Left ventricle myocardium superior (tissue), 1 donor: ENCODE results near the gene LRRTM4. TPM values are rescaled to one million over a fixed set of nuclear protein-coding genes. Genes with fewer than 3 reads are reported as not detected.

Experiments used
- ATAC-seq: fragments of 200-7000 bp; cut with Tn5 transposase; one replicate; pipeline ENCODE4 v1.9.1; 2020; ENCODE audit warnings: mild to moderate bottlenecking, moderate library complexity
- DNase-seq: peaks from one replicate; pipeline ENCODE4 v3.0.0-alpha.2; 2020
- intact Hi-C: fragments of 100-400 bp; cut with micrococcal nuclease; formaldehyde crosslinking; loops from one replicate; pipeline ENCODE4 v1.11.0; 2022
- total RNA-seq: library from RNA; stranded (reverse); fragmentation: NEBNext Ultra II Directional; extraction: Animal tissue kit (Norgen Biotek cat#: 25700); gene quantifications from one replicate; pipeline ENCODE4 v1.2.1, GENCODE V29; 2021
- donor health status: DM: no; HTN: yes; CAD: no; lungs with severe emphysema.

Gene LRRTM4
- total RNA-seq, 1 donor from 2014 or later: 0.69 TPM

GRCh38 chr2:77348821-77349220 lies 173.4 kb downstream of the LRRTM4 start:
- DNase-seq (no peak), ATAC-seq (no peak)
- intact Hi-C loops: no loop called here

GRCh38 chr2:77336013-77336412 lies 186.2 kb downstream of the LRRTM4 start:
- DNase-seq (no peak), ATAC-seq (no peak)
- intact Hi-C loops: no loop called here

- DNase-seq (no peak), ATAC-seq (no peak)
- intact Hi-C loops: no loop called here
Observed at GRCh38 chr2:77328134-77328931, 193.8 kb downstream of the LRRTM4 start.

DNA sequence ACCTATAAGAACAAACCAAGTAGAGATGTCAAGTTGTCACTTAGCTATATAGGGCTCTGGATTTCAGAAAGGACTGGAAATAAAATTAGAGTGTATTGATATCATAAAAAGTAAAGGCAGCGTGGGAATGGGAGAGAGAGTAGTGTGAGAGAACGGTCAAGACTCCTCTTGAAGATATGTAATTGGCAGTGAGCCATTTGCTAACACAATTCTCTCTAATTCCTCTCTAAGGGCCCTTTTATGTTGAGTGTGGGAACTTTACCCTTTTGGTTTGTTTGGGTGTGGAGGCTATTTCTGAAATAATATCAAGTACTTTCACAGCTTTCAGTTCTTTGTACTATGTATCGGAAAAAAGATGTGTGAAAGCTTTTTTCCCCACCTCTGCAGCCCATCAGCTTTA lies 196.8 kb downstream of the LRRTM4 start:
- intact Hi-C loops: no loop called here
- ATAC-seq: no peak
- DNase-seq: no peak

- DNase-seq: no peak
- ATAC-seq: no peak
- intact Hi-C loops: no loop called here
Observed at GRCh38 chr2:77322431-77322830, 199.7 kb downstream of the LRRTM4 start.

DNA sequence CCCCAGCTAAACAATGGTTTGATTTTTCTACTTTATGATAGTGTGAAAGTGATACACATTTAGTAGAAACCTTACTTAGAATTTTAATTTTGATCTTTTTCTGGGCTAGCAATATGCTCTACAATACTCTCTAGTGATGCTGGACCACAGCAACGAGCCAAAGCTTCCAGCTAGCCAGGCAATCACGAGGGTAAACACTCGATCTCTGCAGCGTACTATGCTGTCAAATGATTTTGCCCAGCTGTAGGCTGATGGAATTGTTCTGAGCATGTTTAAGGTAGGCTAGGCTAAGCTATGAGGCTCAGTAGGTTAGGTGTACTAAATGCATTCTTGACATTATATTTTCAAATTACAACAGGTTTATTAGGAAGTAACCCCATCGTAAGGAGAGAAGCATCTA lies 207.5 kb downstream of the LRRTM4 start:
- DNase-seq: no peak
- intact Hi-C loops: no loop called here
- no peak for ATAC-seq

DNA sequence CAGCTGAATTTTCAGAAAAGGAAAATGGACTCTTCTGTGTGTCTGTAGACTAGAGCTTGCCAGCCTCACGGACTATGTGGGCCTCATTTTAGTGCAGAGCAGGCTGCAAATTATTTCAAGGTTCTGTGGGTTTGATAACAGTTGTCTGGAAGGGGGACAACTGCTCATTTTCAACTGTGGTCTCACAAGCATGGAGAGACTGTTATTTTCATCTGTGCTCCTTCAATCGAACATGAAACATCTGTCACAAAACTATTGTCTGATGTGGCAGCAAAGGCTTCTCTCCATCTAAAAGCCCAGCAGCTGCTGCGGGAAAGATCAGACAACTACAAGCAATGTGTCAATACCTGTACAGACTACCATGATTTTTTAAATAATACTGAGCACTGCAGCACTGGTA lies 211.8 kb downstream of the LRRTM4 start:
- intact Hi-C loops: no loop called here
- ATAC-seq: no peak

GRCh38 chr2:77309725-77310124 lies 212.5 kb downstream of the LRRTM4 start:
- intact Hi-C loops: no loop called here
- DNase-seq (no peak), ATAC-seq (no peak)

More for the DNA sequence above, 211.8 kb downstream of the LRRTM4 start:
- DNase-seq: no peak

DNA sequence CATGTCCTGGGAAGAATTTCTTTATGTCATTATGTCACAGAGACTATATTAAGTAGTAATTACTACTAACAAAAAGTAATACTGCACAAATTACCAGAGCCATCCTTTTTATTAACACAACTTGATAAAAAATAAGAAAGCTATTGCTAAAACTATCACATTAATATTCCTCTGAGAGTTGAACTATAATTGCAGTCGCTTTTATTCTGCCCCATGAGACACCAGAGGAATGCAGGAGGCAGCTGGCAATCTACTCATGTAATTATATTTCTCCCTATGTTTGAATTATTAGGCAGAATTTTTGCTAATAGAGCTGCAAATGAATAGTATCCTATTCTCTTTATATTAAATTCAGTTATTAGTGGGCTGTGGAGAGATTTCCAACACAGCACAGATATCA lies 220.7 kb downstream of the LRRTM4 start:
- intact Hi-C loops: no loop called here
- no peak for DNase-seq
- ATAC-seq: no peak

- intact Hi-C loops: no loop called here
- DNase-seq (no peak), ATAC-seq (no peak)
Observed at GRCh38 chr2:77296791-77297190, 225.4 kb downstream of the LRRTM4 start.

DNA sequence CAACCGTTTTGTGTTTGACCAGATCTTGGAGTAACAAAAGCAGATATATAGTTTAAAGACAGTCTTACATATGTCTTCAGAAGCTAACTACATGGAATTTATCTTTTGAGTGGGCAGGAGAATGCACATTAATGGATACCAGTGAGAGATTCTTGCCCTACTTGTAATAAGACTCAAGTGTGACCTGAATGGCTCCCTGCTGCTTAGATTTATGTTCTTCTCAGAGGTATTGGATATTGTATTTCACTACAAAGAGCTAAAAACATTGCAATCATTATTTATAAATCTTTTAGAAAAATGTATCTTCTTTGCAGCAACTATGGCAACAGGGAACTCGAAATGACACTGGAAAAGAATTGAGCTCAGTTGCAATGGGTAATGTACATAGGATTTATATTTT lies 227.7 kb downstream of the LRRTM4 start:
- intact Hi-C loops: no loop called here
- ATAC-seq (no peak), DNase-seq (no peak)

DNA sequence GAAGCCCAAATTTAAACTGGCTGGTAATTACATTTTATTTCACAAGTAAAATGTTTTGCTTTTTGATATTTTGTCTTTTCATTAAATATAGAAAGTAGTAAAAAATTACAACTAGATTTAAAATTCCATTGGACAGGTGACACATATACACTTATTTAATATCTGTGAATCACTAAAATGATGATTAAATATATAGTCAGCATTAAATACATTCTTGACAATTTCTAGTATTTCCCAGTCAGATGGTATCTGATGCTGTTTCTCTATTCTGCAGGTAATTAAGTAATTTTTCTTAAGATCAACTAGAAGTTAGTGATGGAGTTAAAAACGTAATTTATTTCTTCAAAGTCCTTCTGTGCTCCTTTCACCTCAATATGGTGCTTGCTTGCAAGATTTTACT lies 237.8 kb downstream of the LRRTM4 start:
- no peak for ATAC-seq
- intact Hi-C loops: no loop called here
- DNase-seq: no peak

- no peak for DNase-seq
- intact Hi-C loops: no loop called here
- no peak for ATAC-seq
Observed at GRCh38 chr2:77271262-77271661, 250.9 kb downstream of the LRRTM4 start.

- DNase-seq (no peak), ATAC-seq (no peak)
- intact Hi-C loops: no loop called here
Observed at GRCh38 chr2:77270433-77270832, 251.7 kb downstream of the LRRTM4 start.

- intact Hi-C loops: no loop called here
- DNase-seq: no peak
- no peak for ATAC-seq
Observed at GRCh38 chr2:77268626-77269025, 253.6 kb downstream of the LRRTM4 start.

- ATAC-seq: no peak
- no peak for DNase-seq
- intact Hi-C loops: no loop called here
Observed at GRCh38 chr2:77232909-77233425, 289.2 kb downstream of the LRRTM4 start.

DNA sequence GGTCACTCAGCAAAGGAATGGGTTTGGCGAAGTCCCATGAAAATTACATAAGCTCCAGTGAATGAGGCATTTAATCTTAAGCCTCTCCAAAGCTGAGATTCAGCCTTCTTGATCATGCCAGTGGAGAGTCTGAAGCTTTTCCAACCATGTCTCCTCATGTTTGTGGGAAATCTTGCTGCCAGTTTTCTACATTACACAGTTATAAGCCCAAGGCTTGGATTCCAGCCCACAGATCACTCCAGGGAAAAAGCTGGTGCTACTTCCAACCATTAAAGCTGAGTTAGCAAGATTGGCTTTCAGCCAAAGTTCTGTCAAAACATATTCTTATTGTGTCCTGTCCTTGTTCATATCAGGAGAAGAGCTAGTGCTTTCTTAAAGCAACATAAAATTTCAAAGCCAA lies 293.8 kb downstream of the LRRTM4 start:
- DNase-seq (no peak), ATAC-seq (no peak)
- intact Hi-C loops: no loop called here

DNA sequence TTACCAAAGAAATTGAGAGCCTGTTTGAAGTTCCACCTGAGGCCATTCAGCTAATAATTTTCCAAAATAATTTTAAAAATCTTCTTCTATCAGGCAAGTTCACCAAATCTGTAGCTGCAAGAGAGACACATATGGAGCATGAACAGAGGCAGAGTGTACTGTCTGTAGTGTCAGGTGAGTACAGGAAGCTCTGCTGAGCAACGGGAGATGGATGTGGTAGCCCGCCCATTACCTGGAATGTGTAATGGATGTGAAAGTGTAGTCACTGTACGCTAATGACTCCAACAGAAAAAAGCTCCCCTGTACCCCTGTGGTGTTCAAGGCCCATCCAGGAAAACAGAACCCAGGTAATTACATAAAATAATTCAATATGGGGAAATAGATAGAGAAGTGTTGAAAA lies 311.5 kb downstream of the LRRTM4 start:
- DNase-seq (no peak), ATAC-seq (no peak)
- intact Hi-C loops: no loop called here

DNA sequence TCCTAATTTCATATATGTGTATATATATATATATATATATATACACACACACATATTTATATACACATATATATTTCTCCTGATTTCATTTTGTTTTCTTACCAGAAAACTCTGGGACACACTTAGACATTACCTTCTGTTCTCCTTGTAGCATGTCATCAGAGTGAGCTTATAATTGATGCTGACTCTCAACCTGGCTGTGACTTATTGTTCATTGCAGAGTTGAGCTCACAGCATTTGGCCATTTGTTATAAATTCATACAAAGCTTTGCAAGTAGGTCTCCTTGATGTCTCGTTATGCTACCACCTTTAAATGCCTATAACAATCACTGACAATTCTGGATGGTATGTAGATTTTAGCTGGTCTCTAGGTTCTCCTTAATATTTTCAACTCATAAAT lies 314.8 kb downstream of the LRRTM4 start:
- no peak for DNase-seq
- no peak for ATAC-seq
- intact Hi-C loops: no loop called here

DNA sequence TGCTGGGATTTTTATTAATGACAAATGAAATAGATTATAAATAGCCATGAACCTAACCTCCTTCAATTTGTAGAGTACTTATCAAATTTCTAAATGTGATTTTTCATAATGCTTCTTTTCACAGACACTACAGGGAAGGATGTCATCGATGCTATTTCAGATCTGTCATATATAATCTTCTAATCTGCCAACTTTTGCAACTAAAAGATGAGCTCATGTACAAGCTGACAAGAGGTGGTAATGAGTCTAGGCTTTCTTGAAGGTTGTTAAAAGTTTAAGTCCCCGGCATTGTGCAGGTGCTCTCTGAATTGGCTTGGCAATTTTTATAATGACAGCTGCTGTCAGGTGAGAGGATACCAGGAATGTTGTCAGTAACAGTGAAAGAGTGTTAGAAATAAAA lies 320.4 kb downstream of the LRRTM4 start:
- DNase-seq (no peak), ATAC-seq (no peak)
- intact Hi-C loops: no loop called here

- no peak for DNase-seq
- intact Hi-C loops: no loop called here
- ATAC-seq: no peak
Observed at GRCh38 chr2:77199411-77199810, 322.8 kb downstream of the LRRTM4 start.
